SK-N-MC (cell line): Measurements from ENCODE around the gene DIDO1.

Experiments used
- EZH2 ChIP-seq: fragments of 200-600 bp; sonication (generic); IDR thresholded peaks from one replicate; pipeline ENCODE4 v1.6.1; 2017; ENCODE audit warnings: antibody characterized with exemption
- FOXP2 ChIP-seq: optimal IDR thresholded peaks from 2 replicates; pipeline ENCODE3; 2011; ENCODE audit warnings: mild to moderate bottlenecking, moderate library complexity; ENCODE audit not compliant: insufficient read depth; ENCODE audit errors: extremely low read length, control extremely low read depth
- POLR2AphosphoS5 ChIP-seq: IDR thresholded peaks from 2 replicates; pipeline ENCODE4 v1.6.1; 2012; ENCODE audit warnings: mild to moderate bottlenecking, low read depth, low read length, borderline replicate concordance

GRCh38 chr20:62828511-62829230 lies 97.6 kb downstream of the DIDO1 start:
- TF ChIP-seq POLR2AphosphoS5 = no peak
- TF ChIP-seq EZH2 = no peak
- no peak for TF ChIP-seq FOXP2
